Vagina (tissue), 2 donors: ENCODE measurements around the gene LIN37.

Source experiments
- CTCF ChIP-seq, 3 experiments: fragments of 450-650 bp in 2 of 3; fragments of 200-600 bp in 1 of 3; sonication (generic) in 1 of 3; IDR thresholded peaks; one replicate each; pipeline ENCODE4 v1.5.1; 2017 to 2019; ENCODE audit warnings: antibody characterized with exemption in 3 of 3, mild to moderate bottlenecking in 2 of 3, moderate library complexity in 2 of 3
- POLR2A ChIP-seq, 2 donors: fragments of 450-650 bp; IDR thresholded peaks; one replicate each; pipeline ENCODE4 v1.6.1; 2017; ENCODE audit warnings: antibody characterized with exemption in 2 of 2, mild to moderate bottlenecking in 2 of 2, moderate library complexity in 2 of 2

GRCh38 chr19:35773020-35773806 lies 24.8 kb downstream of the LIN37 start:
- TF ChIP-seq CTCF (IDR thresholded peaks at IDR 0.05) = no peak
- TF ChIP-seq POLR2A (IDR thresholded peaks at IDR 0.05) = no peak
